Left cardiac atrium (tissue), 4 donors: ENCODE data around the gene KLHL42. TPM values are rescaled to one million over a fixed set of nuclear protein-coding genes. Genes with fewer than 3 reads are reported as not detected.
"Not testable (repeated sequence)": the region's sequence is repeated elsewhere in the genome, so short reads cannot be mapped to it uniquely, and the experiment has no call there.

Experiments used
- ATAC-seq, 2 donors: fragments of 200-7000 bp; cut with Tn5 transposase; one replicate each; pipeline ENCODE4 v1.9.1; 2020; ENCODE audit warnings: mild to moderate bottlenecking in 2 of 2, moderate library complexity in 2 of 2
- DNase-seq: peaks from one replicate; pipeline ENCODE4 v3.0.0-alpha.2; 2020
- intact Hi-C, 2 donors: fragments of 100-400 bp; cut with DNase I; formaldehyde crosslinking; loops; one replicate each; pipeline versions ENCODE4 v1.14.1 to v1.15.1; 2022 to 2023
- total RNA-seq, 2 donors: library from RNA; stranded (reverse); fragmentation: NEBNext Ultra II Directional; extraction: Animal tissue kit (Norgen Biotek cat#: 25700); gene quantifications; one replicate each; pipeline ENCODE4 v1.2.1, GENCODE V29; 2021
- donor health status: DM: no; HTN: yes; CAD: no.
- donor health status: DM: no; HTN: yes; CAD: no; lungs with severe emphysema.
- donor health status: DM: yes; HTN: yes; CAD: no.
- donor health status: Dilated cardiomyopathy.

Gene KLHL42
- total RNA-seq, 2 donors from 2014 or later: 7.0 to 12.7 TPM

DNA sequence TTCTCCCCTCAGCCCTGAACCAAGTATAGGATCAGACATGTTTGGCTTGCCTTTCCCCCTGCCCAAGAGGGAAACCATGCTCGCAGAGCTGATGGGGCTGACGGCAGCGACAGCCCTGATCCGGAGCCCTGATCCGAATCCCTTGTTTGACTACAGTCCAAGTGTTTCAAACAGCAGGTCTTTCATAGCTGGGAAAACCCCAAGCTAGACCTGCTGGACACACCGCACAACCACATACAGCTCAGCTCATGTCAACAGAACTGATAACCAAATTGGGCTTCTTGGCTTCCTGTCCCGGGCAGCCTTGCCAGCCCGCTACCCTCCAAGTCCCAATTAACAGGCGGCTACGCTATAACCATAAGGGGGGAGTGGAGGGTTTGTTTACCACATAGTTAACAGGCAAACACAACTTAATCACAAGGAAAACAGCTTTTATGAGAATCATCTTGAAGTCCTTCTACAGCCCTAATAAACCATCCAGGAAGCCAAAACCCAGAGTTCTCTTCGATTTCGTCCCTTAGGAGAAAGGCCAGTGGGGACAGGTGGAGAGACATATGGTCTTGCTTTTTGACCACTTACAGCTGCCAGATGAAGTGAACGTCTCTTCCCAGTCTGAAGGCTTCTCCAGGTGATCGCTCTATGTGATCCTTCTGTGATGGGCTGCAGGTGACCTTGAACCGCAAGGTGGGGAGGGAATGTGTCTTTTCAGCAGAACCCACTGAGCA is 64.5 kb downstream of the KLHL42 start:
- ATAC-seq: peak; percentile 71 to 87
- DNase-seq: no peak
- intact Hi-C loops: no loop called here

DNA sequence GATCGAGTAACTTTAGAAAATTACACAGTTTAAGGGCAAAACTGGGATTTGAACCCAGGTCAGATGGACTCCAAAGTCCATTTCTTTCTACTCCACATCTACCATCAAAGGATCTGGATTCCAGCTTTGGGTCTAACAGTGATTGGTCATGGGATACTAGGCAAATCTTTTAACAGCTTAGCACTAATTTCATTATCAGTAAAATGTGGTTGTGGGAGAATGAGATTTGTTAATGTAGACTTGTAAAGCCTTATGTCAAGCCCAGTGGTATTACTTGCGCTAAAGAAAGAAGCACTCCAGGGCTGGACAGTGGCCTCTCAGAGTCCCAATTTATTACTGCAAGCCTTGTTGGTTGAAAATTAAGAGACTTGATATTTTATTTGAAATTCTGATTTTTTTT is 65.2 kb downstream of the KLHL42 start:
- no peak for ATAC-seq
- intact Hi-C loops: no loop called here
- no peak for DNase-seq

DNA sequence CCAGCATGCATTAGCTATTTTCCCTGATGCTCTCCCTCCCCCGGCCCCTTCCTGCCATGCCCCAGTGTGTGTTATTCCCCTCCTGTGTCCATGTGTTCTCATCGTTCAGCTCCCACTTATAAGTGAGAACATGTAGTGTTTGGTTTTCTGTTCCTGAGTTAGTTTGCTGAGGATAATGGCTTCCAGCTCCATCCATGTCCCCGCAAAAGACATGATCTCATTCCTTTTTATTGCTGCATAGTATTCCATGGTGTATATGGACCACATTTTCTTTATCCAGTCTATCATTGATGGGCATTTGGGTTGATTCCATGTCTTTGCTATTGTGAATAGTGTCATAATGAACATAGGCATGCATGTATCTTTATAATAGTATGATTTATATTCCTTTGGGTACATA is 65.7 kb downstream of the KLHL42 start:
- ATAC-seq, intact Hi-C loops, DNase-seq: not testable (repeated sequence)

GRCh38 chr12:27847293-27847692 is 67.3 kb downstream of the KLHL42 start:
- ATAC-seq, intact Hi-C loops, DNase-seq: not testable (repeated sequence)

- DNase-seq (no peak), ATAC-seq (no peak)
- intact Hi-C loops: no loop called here
Measured at GRCh38 chr12:27851311-27851710, 71.3 kb downstream of the KLHL42 start.

GRCh38 chr12:27852117-27852516 is 72.1 kb downstream of the KLHL42 start:
- intact Hi-C loops: no loop called here
- ATAC-seq (no peak), DNase-seq (no peak)

Other genes starting within 250 kb of the KLHL42 start
- 1 to 10 TPM; 3.2 to 3.5 TPM for gene REP15, start 83.8 kb upstream of the KLHL42 start, total RNA-seq
- gene MRPS35, start 69.4 kb upstream of the KLHL42 start, total RNA-seq: 10 to 100 TPM; 40.6 to 44.6 TPM
- not detected for gene MANSC4, start within 50 bp of the KLHL42 start, total RNA-seq
- 10 to 100 TPM in 1 of 2 donors, under 1 TPM in 1; 0.41 to 11.6 TPM for gene PTHLH, start 192.5 kb downstream of the KLHL42 start, total RNA-seq